HG03457 (cell line): ENCODE data around the gene ANO4.

ENCODE experiments used
- ATAC-seq: cut with Tn5 transposase; IDR thresholded peaks from one replicate; pipeline ENCODE4 v1.9.1; 2021; ENCODE audit warnings: moderate number of reproducible peaks; ENCODE audit not compliant: unreplicated experiment

Gene ANO4

GRCh38 chr12:101168001-101168400 lies 373.4 kb downstream of the ANO4 start:
- no peak for ATAC-seq

- no peak for ATAC-seq
Observed at GRCh38 chr12:101172316-101172715, 377.7 kb downstream of the ANO4 start.

- no peak for ATAC-seq
Observed at GRCh38 chr12:101173197-101173749, 378.7 kb downstream of the ANO4 start.

- ATAC-seq, result no peak
Observed at GRCh38 chr12:101174541-101174940, 380.0 kb downstream of the ANO4 start.
